ENCODE data around the gene TRIM38. TPM values are rescaled to one million over a fixed set of nuclear protein-coding genes. Genes with fewer than 3 reads are reported as not detected.

The TRIM38 gene
- total and polyA plus RNA-seq, 2 of the 13 experiments (the other 11 are each of a cell fraction or from before 2014, with no cell fraction given) = 2.5 to 3.1 TPM

DNA sequence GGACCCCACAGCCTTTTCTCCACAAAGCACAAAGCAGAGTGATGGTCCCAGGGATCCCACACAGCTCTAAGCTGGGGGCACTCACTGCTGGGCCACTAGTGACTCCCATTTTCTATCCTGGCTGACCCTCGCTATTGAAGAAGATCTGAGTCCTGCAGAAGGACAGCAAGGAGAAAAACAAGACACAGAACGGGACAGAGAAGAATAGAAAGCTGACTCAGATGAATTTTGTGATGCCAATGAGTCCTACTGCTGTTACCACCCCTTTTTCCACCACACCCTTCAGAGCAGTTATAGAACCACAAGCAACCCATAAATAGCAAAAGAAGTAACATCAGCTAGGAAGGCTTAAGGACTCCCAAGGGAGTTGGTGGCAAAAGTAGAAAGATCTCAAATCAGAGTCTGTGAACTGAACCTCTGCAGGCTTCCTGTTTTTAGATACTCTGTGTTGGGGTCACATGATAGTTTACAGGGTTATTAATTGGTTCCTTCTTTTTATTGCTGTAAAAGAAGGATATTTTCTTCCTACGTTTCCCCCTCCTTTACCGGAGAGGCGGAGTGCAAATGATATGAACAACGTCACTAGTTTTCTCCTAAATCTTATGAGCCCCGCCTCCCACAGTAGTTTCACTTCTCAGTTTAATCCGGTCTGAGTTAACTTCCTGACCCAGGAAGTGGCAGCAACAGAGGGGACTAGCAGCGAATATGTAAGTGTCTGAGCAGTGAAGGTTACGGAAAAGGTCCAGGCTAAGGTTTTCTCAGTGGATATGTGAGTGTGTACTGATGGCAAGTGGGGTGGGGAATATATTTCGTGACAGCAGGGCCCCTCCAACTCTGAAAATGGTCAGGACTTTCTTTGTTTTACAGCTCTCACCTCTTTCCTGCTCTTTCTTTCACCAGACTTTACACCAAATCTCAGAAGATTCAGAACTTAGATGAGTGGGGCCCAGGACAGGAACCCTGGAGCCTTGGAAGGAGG is at the start of gene TRIM38 (continued):
- TF ChIP-seq, protein P1, sequence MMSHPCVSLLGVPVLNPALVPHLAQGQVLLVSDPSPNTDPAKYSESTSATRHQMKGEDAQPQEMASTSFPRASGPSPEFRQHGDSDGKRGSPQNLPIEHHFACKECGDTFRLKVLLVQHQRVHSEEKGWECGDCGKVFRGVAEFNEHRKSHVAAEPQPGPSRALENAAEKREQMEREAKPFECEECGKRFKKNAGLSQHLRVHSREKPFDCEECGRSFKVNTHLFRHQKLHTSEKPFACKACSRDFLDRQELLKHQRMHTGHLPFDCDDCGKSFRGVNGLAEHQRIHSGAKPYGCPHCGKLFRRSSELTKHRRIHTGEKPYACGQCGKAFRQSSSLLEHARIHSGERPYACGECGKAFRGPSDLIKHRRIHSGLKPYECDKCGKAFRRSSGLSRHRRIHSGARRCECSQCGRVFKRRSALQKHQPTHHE (CRISPR knock-in tag; IDR thresholded peaks at IDR 0.05; ENCODE audit: borderline replicate concordance) = no peak
- TF ChIP-seq ZNF607 (CRISPR knock-in tag; IDR thresholded peaks at IDR 0.05; ENCODE audit: borderline replicate concordance) (no peak), ZZZ3 (CRISPR knock-in tag; IDR thresholded peaks at IDR 0.05; ENCODE audit: borderline replicate concordance) (0 out of 2 replicates have a peak, but pooled peaks have one; percentile 26), ZNF615 (CRISPR knock-in tag; IDR thresholded peaks at IDR 0.05; ENCODE audit: borderline replicate concordance) (0 out of 2 replicates have a peak, but pooled peaks have one; percentile 37), ZNF484 (CRISPR knock-in tag; IDR thresholded peaks at IDR 0.05; ENCODE audit: borderline replicate concordance, low read depth) (no peak), ZNF264 (CRISPR knock-in tag; IDR thresholded peaks at IDR 0.05) (no peak), STAT5B (CRISPR knock-in tag; IDR thresholded peaks at IDR 0.05) (no peak), KDM1A (CRISPR knock-in tag; IDR thresholded peaks at IDR 0.05) (no peak), ARNT2 (CRISPR knock-in tag; IDR thresholded peaks at IDR 0.05; ENCODE audit: low read depth) (no peak), POLR2G (IDR thresholded peaks at IDR 0.05; ENCODE audit: low read depth, low read length) (peak; percentile 84), ZNF343 (CRISPR knock-in tag; IDR thresholded peaks at IDR 0.05) (no peak), ZNF616 (CRISPR knock-in tag; IDR thresholded peaks at IDR 0.05; ENCODE audit: low read depth) (no peak), YY1 (IDR thresholded peaks at IDR 0.05; ENCODE audit: insufficient read depth, insufficient replicate concordance, low read depth, low read length) (no peak), SNRNP70 (IDR thresholded peaks at IDR 0.05; ENCODE audit: low read depth, low read length) (no peak), ARHGAP35 (CRISPR knock-in tag; IDR thresholded peaks at IDR 0.05; ENCODE audit: borderline replicate concordance) (no peak), MAFG (CRISPR knock-in tag; IDR thresholded peaks at IDR 0.05) (no peak), PLRG1 (conservative IDR thresholded peaks at IDR 0.05) (no peak), ZNF230 (CRISPR knock-in tag; IDR thresholded peaks at IDR 0.05) (no peak), RERE (CRISPR knock-in tag; IDR thresholded peaks at IDR 0.05; ENCODE audit: low read depth) (no peak), ZNF441 (CRISPR knock-in tag; IDR thresholded peaks at IDR 0.05; ENCODE audit: borderline replicate concordance) (0 out of 2 replicates have a peak, but pooled peaks have one; percentile 11), XRCC5 (optimal IDR thresholded peaks at IDR 0.05; ENCODE audit: low read length) (no peak), ZNF737 (CRISPR knock-in tag; IDR thresholded peaks at IDR 0.05; ENCODE audit: borderline replicate concordance) (no peak), ZSCAN29 (CRISPR knock-in tag; conservative IDR thresholded peaks at IDR 0.05) (0 out of 2 replicates have a peak, but pooled peaks have one; percentile 44), FOXJ3 (CRISPR knock-in tag; IDR thresholded peaks at IDR 0.05; ENCODE audit: borderline replicate concordance) (no peak)
